ENCODE results near the gene LGALS7B.
"Not testable (repeated sequence)": the region's sequence is repeated elsewhere in the genome, so short reads cannot be mapped to it uniquely, and the experiment has no call there.

The LGALS7B gene

GRCh38 chr19:38770228-38770948, 18.6 kb upstream of the LGALS7B start:
- DNase-seq, result not testable (repeated sequence)

GRCh38 chr19:38770949-38771275, 18.1 kb upstream of the LGALS7B start:
- DNase-seq, result not testable (repeated sequence)

- not testable (repeated sequence) for DNase-seq
Measured at GRCh38 chr19:38771569-38771968, 17.4 kb upstream of the LGALS7B start.

- DNase-seq, result no peak
Measured at GRCh38 chr19:38773469-38774177, 15.4 kb upstream of the LGALS7B start, which contains the start of gene LGALS7. Gene LGALS7, minus strand, starts transcription at chr19:38773517. Its CDS starts 25 bp downstream, at chr19:38773492.

- no peak for DNase-seq
Measured at GRCh38 chr19:38774181-38774950, 14.6 kb upstream of the LGALS7B start.

- DNase-seq, result no peak
Measured at GRCh38 chr19:38778733-38779132, 10.3 kb upstream of the LGALS7B start.

- DNase-seq, result no peak
Measured at GRCh38 chr19:38780443-38780842, 8.6 kb upstream of the LGALS7B start.

GRCh38 chr19:38781058-38781457, 7.9 kb upstream of the LGALS7B start:
- DNase-seq, result no peak

GRCh38 chr19:38782212-38782611, 6.8 kb upstream of the LGALS7B start:
- not testable (repeated sequence) for DNase-seq

GRCh38 chr19:38784224-38784623, 4.8 kb upstream of the LGALS7B start:
- no peak for DNase-seq

GRCh38 chr19:38785187-38785699, 3.8 kb upstream of the LGALS7B start:
- DNase-seq, result no peak

- not testable (repeated sequence) for DNase-seq
Measured at GRCh38 chr19:38786061-38786460, 2.9 kb upstream of the LGALS7B start.

GRCh38 chr19:38786572-38787265, 2.3 kb upstream of the LGALS7B start:
- no peak for DNase-seq

GRCh38 chr19:38790507-38791403, 1.8 kb downstream of the LGALS7B start:
- DNase-seq, result not testable (repeated sequence)

GRCh38 chr19:38791451-38792064, 2.6 kb downstream of the LGALS7B start:
- DNase-seq, result not testable (repeated sequence)

GRCh38 chr19:38792250-38793111, 3.5 kb downstream of the LGALS7B start:
- DNase-seq, result no peak

- peak; percentile 51 for DNase-seq
Measured at GRCh38 chr19:38793177-38793576, 4.2 kb downstream of the LGALS7B start.

- DNase-seq, result no peak
Measured at GRCh38 chr19:38793671-38794070, 4.7 kb downstream of the LGALS7B start.

GRCh38 chr19:38795549-38795948, 6.5 kb downstream of the LGALS7B start:
- DNase-seq, result no peak

- no peak for DNase-seq
Measured at GRCh38 chr19:38796154-38796553, 7.2 kb downstream of the LGALS7B start.

All from fibroblast of skin of right quadriceps (primary cell).